B cell (primary cell): Measurements from ENCODE around the gene BTF3L4. TPM values are rescaled to one million over a fixed set of nuclear protein-coding genes. Genes with fewer than 3 reads are reported as not detected.
"Not testable (repeated sequence)": the region's sequence is repeated elsewhere in the genome, so short reads cannot be mapped to it uniquely, and the experiment has no call there.

Source experiments
- ATAC-seq: fragments of 200-7000 bp; cut with Tn5 transposase; one replicate; pipeline ENCODE4 v1.10.0; 2021; ENCODE audit warnings: low read depth, mild to moderate bottlenecking, moderate number of reproducible peaks, moderate library complexity
- CTCF ChIA-PET: fragments of 350-600 bp; sonication (Branson Sonifier 250); formaldehyde crosslinking; loops from one replicate; lab custom pipeline; 2021; ENCODE audit warnings: antibody characterized with exemption, inconsistent platforms; lab: Charles Lee
- POLR2A ChIA-PET: fragments of 350-600 bp; sonication (Branson Sonifier 250); formaldehyde crosslinking; loops from one replicate; lab custom pipeline; 2021; ENCODE audit warnings: antibody characterized with exemption; lab: Charles Lee
- DNase-seq: peaks from one replicate; pipeline ENCODE4 v3.0.0; 2013
- H2AFZ ChIP-seq: 2 replicates; pipeline ENCODE4 v1.6.1; 2012; ENCODE audit warnings: mild to moderate bottlenecking, low read depth, low read length; ENCODE audit not compliant: insufficient read depth, poor library complexity, severe bottlenecking
- H3K27ac ChIP-seq, 2 donors: 1 replicate in 1 of 2; 2 replicates in 1 of 2; pipeline ENCODE4 v1.5.1; 2012 to 2013; ENCODE audit warnings: low read length in 2 of 2, mild to moderate bottlenecking in 2 of 2, moderate library complexity in 1 of 2
- H3K27me3 ChIP-seq, 4 experiments: fragments of 200-600 bp in 1 of 4; sonication (generic) in 1 of 4; replicated peaks in 1 of 4; 1 replicate in 2 of 4; 2 replicates in 2 of 4; pipeline versions ENCODE4 v1.6.1 to v1.7.0; 2013 to 2016; ENCODE audit warnings: low read length in 3 of 4, mild to moderate bottlenecking in 2 of 4, mixed read lengths in 1 of 4, moderate library complexity in 1 of 4; ENCODE audit not compliant: insufficient read depth in 4 of 4, control insufficient read depth in 3 of 4; ENCODE audit errors: control extremely low read depth in 1 of 4
- H3K36me3 ChIP-seq, 2 experiments: replicated peaks in 1 of 2; 1 replicate in 1 of 2; 2 replicates in 1 of 2; pipeline versions ENCODE4 v1.6.1 to v1.7.1; 2013; ENCODE audit warnings: low read length in 1 of 2; ENCODE audit not compliant: insufficient read depth in 2 of 2, control insufficient read depth in 1 of 2; ENCODE audit errors: control extremely low read depth in 1 of 2, extremely low read depth in 1 of 2
- H3K4me1 ChIP-seq, 2 donors: fragments of 200-600 bp in 1 of 2; sonication (generic) in 1 of 2; 1 replicate in 1 of 2; 2 replicates in 1 of 2; pipeline versions ENCODE4 v1.5.1 to v1.6.1; 2013 to 2017; ENCODE audit warnings: low read length in 2 of 2; ENCODE audit not compliant: control insufficient read depth in 2 of 2, insufficient read depth in 2 of 2
- H3K4me2 ChIP-seq: replicated peaks from 2 replicates; pipeline ENCODE3; 2012; ENCODE audit warnings: mild to moderate bottlenecking, low read depth, low read length; ENCODE audit not compliant: poor library complexity, severe bottlenecking
- H3K4me3 ChIP-seq, 5 experiments: fragments of 200-600 bp in 1 of 5; sonication (generic) in 1 of 5; 1 replicate in 3 of 5; 2 replicates in 2 of 5; pipeline versions ENCODE4 v1.5.1 to v1.7.0; 2011 to 2016; ENCODE audit warnings: low read length in 4 of 5, mild to moderate bottlenecking in 4 of 5, low read depth in 2 of 5, control low read depth in 1 of 5, moderate library complexity in 1 of 5; ENCODE audit not compliant: insufficient read depth in 1 of 5; ENCODE audit errors: control extremely low read depth in 1 of 5, extremely low read depth in 1 of 5
- H3K79me2 ChIP-seq: fragments of 200-600 bp; sonication (generic); one replicate; pipeline ENCODE4 v1.6.0; 2016; ENCODE audit warnings: low read length; ENCODE audit not compliant: control insufficient read depth, insufficient read depth
- H3K9ac ChIP-seq: fragments of 200-600 bp; sonication (generic); 2 replicates; pipeline ENCODE4 v1.6.1; 2017; ENCODE audit warnings: mild to moderate bottlenecking, low read length, moderate library complexity
- H3K9me3 ChIP-seq, 3 donors: one replicate each; pipeline versions ENCODE4 v1.6.1 to v1.7.1; 2013; ENCODE audit warnings: low read length in 2 of 3; ENCODE audit not compliant: control insufficient read depth in 2 of 3, insufficient read depth in 1 of 3; ENCODE audit errors: control extremely low read depth in 1 of 3
- H4K20me1 ChIP-seq: 2 replicates; pipeline ENCODE4 v1.6.0; 2012; ENCODE audit warnings: mild to moderate bottlenecking, low read length; ENCODE audit not compliant: insufficient read depth, control insufficient read depth, poor library complexity, severe bottlenecking
- H3K27ac Mint-ChIP-seq: one replicate; pipeline ENCODE4 v1.8.0; 2021; ENCODE audit warnings: mixed read lengths
- H3K27me3 Mint-ChIP-seq: one replicate; pipeline ENCODE4 v1.8.0; 2021; ENCODE audit warnings: mixed read lengths
- H3K4me1 Mint-ChIP-seq: one replicate; pipeline ENCODE4 v1.8.0; 2021; ENCODE audit warnings: mixed read lengths
- H3K4me3 Mint-ChIP-seq: one replicate; pipeline ENCODE4 v1.8.0; 2021; ENCODE audit warnings: mixed read lengths
- H3K9me3 Mint-ChIP-seq: one replicate; pipeline ENCODE4 v1.8.0; 2022; ENCODE audit warnings: mixed read lengths; ENCODE audit not compliant: insufficient read depth
- EZH2 ChIP-seq: IDR thresholded peaks from 2 replicates; pipeline ENCODE4 v1.6.1; 2012; ENCODE audit warnings: borderline replicate concordance, low read depth, mild to moderate bottlenecking, moderate library complexity, low read length; ENCODE audit not compliant: insufficient read depth, poor library complexity, severe bottlenecking
- WGBS: methylation state at CpG from one replicate; pipeline ENCODE4 v1.1.5; 2013; ENCODE audit warnings: missing lambda C conversion rate; ENCODE audit not compliant: insufficient coverage; 5-methylcytosine and 5-hydroxymethylcytosine counted together
- intact Hi-C: fragments of 100-400 bp; cut with micrococcal nuclease; formaldehyde crosslinking; loops from one replicate; pipeline ENCODE4 v1.10.0; 2022
- polyA plus RNA-seq: library from polyadenylated mRNA; depleted of rRNA; stranded (reverse); fragments of >200 nt; gene quantifications from 2 replicates; pipeline ENCODE4 v1.2.3, GENCODE V29; 2012
- total RNA-seq, 2 donors: library from RNA; stranded (reverse); fragments of 120-200 nt in 1 of 2; gene quantifications; 1 replicate in 1 of 2; 2 replicates in 1 of 2; pipeline versions ENCODE4 v1.2.3 to v1.2.4, GENCODE V29; 2013 to 2022
- TF ChIP-seq, protein P1 (sequence below): fragments of 200-600 bp; IDR thresholded peaks from one replicate; pipeline ENCODE4 v1.8.0; 2022; ENCODE audit warnings: antibody characterized with exemption, mild to moderate bottlenecking

The BTF3L4 gene
- total and polyA plus RNA-seq, 2 donors (not counting 1 experiment from before 2014, with no cell fraction given): 16.0 to 32.7 TPM

GRCh38 chr1:52041551-52042185 lies 14.4 kb upstream of the BTF3L4 start:
- POLR2A ChIA-PET: no interaction called here
- ATAC-seq (no peak), DNase-seq (no peak)
- no peak overlapping the region for H3K4me2 ChIP-seq
- no peak overlapping the region for H3K9ac ChIP-seq
- H3K4me1 ChIP-seq: no peaks in the 10 kb centered on the region
- CTCF ChIA-PET: no interaction called here
- no CpG with 5 or more reads among the region's 4 CpGs for WGBS
- Mint-ChIP-seq H3K27me3 (no peaks in the 10 kb centered on the region), H3K4me3 (no peak overlapping the region), H3K4me1 (no peaks in the 10 kb centered on the region), H3K9me3 (no peaks in the 10 kb centered on the region), H3K27ac (no peak overlapping the region)
- TF ChIP-seq, protein P1, sequence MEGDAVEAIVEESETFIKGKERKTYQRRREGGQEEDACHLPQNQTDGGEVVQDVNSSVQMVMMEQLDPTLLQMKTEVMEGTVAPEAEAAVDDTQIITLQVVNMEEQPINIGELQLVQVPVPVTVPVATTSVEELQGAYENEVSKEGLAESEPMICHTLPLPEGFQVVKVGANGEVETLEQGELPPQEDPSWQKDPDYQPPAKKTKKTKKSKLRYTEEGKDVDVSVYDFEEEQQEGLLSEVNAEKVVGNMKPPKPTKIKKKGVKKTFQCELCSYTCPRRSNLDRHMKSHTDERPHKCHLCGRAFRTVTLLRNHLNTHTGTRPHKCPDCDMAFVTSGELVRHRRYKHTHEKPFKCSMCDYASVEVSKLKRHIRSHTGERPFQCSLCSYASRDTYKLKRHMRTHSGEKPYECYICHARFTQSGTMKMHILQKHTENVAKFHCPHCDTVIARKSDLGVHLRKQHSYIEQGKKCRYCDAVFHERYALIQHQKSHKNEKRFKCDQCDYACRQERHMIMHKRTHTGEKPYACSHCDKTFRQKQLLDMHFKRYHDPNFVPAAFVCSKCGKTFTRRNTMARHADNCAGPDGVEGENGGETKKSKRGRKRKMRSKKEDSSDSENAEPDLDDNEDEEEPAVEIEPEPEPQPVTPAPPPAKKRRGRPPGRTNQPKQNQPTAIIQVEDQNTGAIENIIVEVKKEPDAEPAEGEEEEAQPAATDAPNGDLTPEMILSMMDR: no peak
- no peak for TF ChIP-seq EZH2
- H3K4me3 ChIP-seq: no peak overlapping the region
- H2AFZ ChIP-seq: no peak overlapping the region
- peaks cover 5 to 17% of the 10 kb centered on the region in 2 experiments for H3K36me3 ChIP-seq
- no peak overlapping the region for H3K27ac ChIP-seq
- intact Hi-C loops: no loop called here
- no peaks in the 10 kb centered on the region for H4K20me1 ChIP-seq
- no peaks in the 10 kb centered on the region for H3K27me3 ChIP-seq
- H3K79me2 ChIP-seq: peaks cover 28% of the 10 kb centered on the region
- H3K9me3 ChIP-seq: no peaks in the 10 kb centered on the region

GRCh38 chr1:52045236-52045635 lies 10.9 kb upstream of the BTF3L4 start:
- Histone ChIP-seq H3K4me1 (no peaks in the 10 kb centered on the region), H3K4me2 (no peak overlapping the region), H3K79me2 (peaks cover 47% of the 10 kb centered on the region), H3K36me3 (peaks cover 3 to 9% of the 10 kb centered on the region in 2 experiments), H3K9ac (no peak overlapping the region), H4K20me1 (peaks cover 14% of the 10 kb centered on the region), H2AFZ (no peak overlapping the region), H3K9me3 (no peaks in the 10 kb centered on the region), H3K27me3 (no peaks in the 10 kb centered on the region), H3K4me3 (no peak overlapping the region), H3K27ac (no peak overlapping the region)
- CTCF ChIA-PET: no interaction called here
- Mint-ChIP-seq H3K27me3 (no peaks in the 10 kb centered on the region), H3K4me3 (no peak overlapping the region), H3K4me1 (peaks cover 1% of the 10 kb centered on the region), H3K27ac (no peak overlapping the region), H3K9me3 (no peaks in the 10 kb centered on the region)
- TF ChIP-seq EZH2: no peak
- TF ChIP-seq, protein P1: no peak
- WGBS: no CpG with 5 or more reads among the region's 2 CpGs
- POLR2A ChIA-PET: no interaction called here
- intact Hi-C loops: no loop called here
- DNase-seq: no peak
- no peak for ATAC-seq

DNA sequence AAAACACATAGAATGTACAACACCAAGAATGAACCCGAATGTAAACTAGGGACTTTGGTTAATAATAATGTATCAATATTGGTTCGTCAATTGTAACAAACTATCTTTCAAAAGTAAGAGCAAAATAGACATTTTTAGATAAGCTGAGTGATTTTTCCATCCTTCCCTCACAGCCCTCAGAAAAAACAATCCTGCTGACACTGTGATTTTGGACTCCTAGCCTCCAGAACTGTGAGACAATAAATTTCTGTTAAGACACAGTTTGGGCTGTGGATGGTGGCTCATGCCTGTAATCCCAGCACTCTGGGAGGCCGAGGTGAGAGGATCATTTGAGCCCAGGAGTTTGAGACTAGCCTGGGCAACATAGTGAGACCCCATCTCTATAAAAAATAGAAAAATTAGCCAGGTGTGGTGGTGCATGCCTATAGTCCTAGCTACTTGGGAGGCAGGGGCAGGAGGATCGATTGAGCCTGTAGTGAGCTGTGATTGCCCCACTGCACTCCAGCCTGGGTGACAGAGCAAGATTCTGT lies 10.4 kb upstream of the BTF3L4 start:
- H3K27me3 Mint-ChIP-seq, POLR2A ChIA-PET, H3K27me3 ChIP-seq, H3K4me1 ChIP-seq, H2AFZ ChIP-seq, ATAC-seq, H3K9me3 ChIP-seq, H3K9me3 Mint-ChIP-seq, H3K4me3 Mint-ChIP-seq, H3K4me2 ChIP-seq, H3K4me1 Mint-ChIP-seq, H3K27ac Mint-ChIP-seq, H3K36me3 ChIP-seq, DNase-seq, H3K4me3 ChIP-seq, H3K9ac ChIP-seq, CTCF ChIA-PET, intact Hi-C loops, H3K27ac ChIP-seq: not testable (repeated sequence)
- Histone ChIP-seq H3K79me2 (peaks cover 51% of the 10 kb centered on the region), H4K20me1 (peaks cover 14% of the 10 kb centered on the region)
- WGBS: 100% methylated on average over 1 of the region's 4 CpGs
